ENCODE results near the gene PODXL.

The PODXL gene

GRCh38 chr7:131586259-131586658, 29.8 kb upstream of the PODXL start:
- no peak for DNase-seq (ENCODE audit: low spot score)
- TF ChIP-seq CTCF (IDR thresholded peaks at IDR 0.05), result no peak
- H3K27ac ChIP-seq, result no peak overlapping the region
- H3K4me3 ChIP-seq, result no peak overlapping the region

- H3K27ac ChIP-seq, result no peak overlapping the region
- H3K4me3 ChIP-seq, result no peak overlapping the region
- no peak for DNase-seq (ENCODE audit: low spot score)
- no peak for TF ChIP-seq CTCF (IDR thresholded peaks at IDR 0.05)
These were observed 27.0 kb upstream of the PODXL start for GRCh38 chr7:131583430-131583829.

GRCh38 chr7:131581241-131582051, 25.0 kb upstream of the PODXL start:
- Histone ChIP-seq H3K4me3 (no peak overlapping the region), H3K27ac (peak overlapping the region in 1 of 2 donors; percentile 56)
- no peak for TF ChIP-seq CTCF (IDR thresholded peaks at IDR 0.05)
- no peak for DNase-seq (ENCODE audit: low spot score)

GRCh38 chr7:131578602-131579001, 22.2 kb upstream of the PODXL start:
- Histone ChIP-seq H3K27ac (no peak overlapping the region), H3K4me3 (no peak overlapping the region)
- no peak for DNase-seq (ENCODE audit: low spot score)
- TF ChIP-seq CTCF (IDR thresholded peaks at IDR 0.05), result no peak

- no peak for TF ChIP-seq CTCF (IDR thresholded peaks at IDR 0.05)
- Histone ChIP-seq H3K27ac (no peak overlapping the region), H3K4me3 (no peak overlapping the region)
- no peak for DNase-seq (ENCODE audit: low spot score)
These were observed 18.3 kb upstream of the PODXL start for GRCh38 chr7:131574741-131575140.

GRCh38 chr7:131570401-131570800, 14.0 kb upstream of the PODXL start:
- TF ChIP-seq CTCF (IDR thresholded peaks at IDR 0.05), result no peak
- no peak overlapping the region for H3K4me3 ChIP-seq
- no peak overlapping the region for H3K27ac ChIP-seq
- no peak for DNase-seq (ENCODE audit: low spot score)

- DNase-seq (ENCODE audit: low spot score), result no peak
- no peak overlapping the region for H3K27ac ChIP-seq
- no peak for TF ChIP-seq CTCF (IDR thresholded peaks at IDR 0.05)
- H3K4me3 ChIP-seq, result no peak overlapping the region
These were observed 12.5 kb upstream of the PODXL start for GRCh38 chr7:131568970-131569369.

Data from coronary artery (tissue), 2 donors.